CD8-positive, alpha-beta memory T cell (primary cell): ENCODE measurements around the gene DRG1. TPM values are rescaled to one million over a fixed set of nuclear protein-coding genes. Genes with fewer than 3 reads are reported as not detected.

Experiments
- polyA plus RNA-seq: library from polyadenylated mRNA; unstranded; fragments of 300-500 nt; fragmentation: Illumina TruSeq; gene quantifications from one replicate; pipeline ENCODE4 v1.2.3, GENCODE V29; 2021
- total RNA-seq, 2 experiments: library from RNA; stranded (reverse); gene quantifications; one replicate each; pipeline ENCODE4 v1.2.3, GENCODE V29; 2021

The DRG1 gene
- total and polyA plus RNA-seq, 3 experiments from 2014 or later: 70.1 to 117 (median 115) TPM

Other genes with a start within 250 kb of the DRG1 start
- gene RNF185, start 239.4 kb upstream of the DRG1 start, total RNA-seq: 10 to 100 TPM; 28.1 to 30.5 TPM
- gene RNF185, start 239.4 kb upstream of the DRG1 start, polyA plus RNA-seq: 23.7 TPM
- 10 to 100 TPM; 25.1 to 27.7 TPM for gene LIMK2, start 187.3 kb upstream of the DRG1 start, total RNA-seq
- 19.0 TPM for gene LIMK2, start 187.3 kb upstream of the DRG1 start, polyA plus RNA-seq
- 10 to 100 TPM; 32.2 to 35.3 TPM for gene PIK3IP1, start 107.1 kb upstream of the DRG1 start, total RNA-seq
- gene PIK3IP1, start 107.1 kb upstream of the DRG1 start, polyA plus RNA-seq: 350 TPM
- gene PATZ1, start 53.3 kb upstream of the DRG1 start, total RNA-seq: 10 to 100 TPM; 32.4 to 35.6 TPM
- 18.1 TPM for gene PATZ1, start 53.3 kb upstream of the DRG1 start, polyA plus RNA-seq
- 10 to 100 TPM; 52.1 to 53.5 TPM for gene EIF4ENIF1, start 90.2 kb downstream of the DRG1 start, total RNA-seq
- 14.0 TPM for gene EIF4ENIF1, start 90.2 kb downstream of the DRG1 start, polyA plus RNA-seq
- gene SFI1, start 96.9 kb downstream of the DRG1 start, total RNA-seq: 100 to 1,000 TPM; 119 to 129 TPM
- 34.8 TPM for gene SFI1, start 96.9 kb downstream of the DRG1 start, polyA plus RNA-seq